ENCODE measurements around the gene P3H2.

GRCh38 chr3:190012784-190013183 lies 107.9 kb downstream of the P3H2 start:
- TF ChIP-seq POLR2A (IDR thresholded peaks at IDR 0.05; ENCODE audit: low read depth, low read length), result no peak
- no peak for TF ChIP-seq POU2F2 (IDR thresholded peaks at IDR 0.05; ENCODE audit: low read depth, low read length)
- no peak for TF ChIP-seq TAF1 (IDR thresholded peaks at IDR 0.05; ENCODE audit: low read depth, low read length)
